Smooth muscle cell (in vitro differentiated cells): ENCODE measurements around the gene ARHGAP1. TPM values are rescaled to one million over a fixed set of nuclear protein-coding genes. Genes with fewer than 3 reads are reported as not detected.
"Not testable (repeated sequence)": the region's sequence is repeated elsewhere in the genome, so short reads cannot be mapped to it uniquely, and the experiment has no call there.

Experiments used
- DNase-seq: peaks from one replicate; lab custom pipeline; 2025; ENCODE audit not compliant: unreplicated experiment; lab: John Stamatoyannopoulos, UW
- H2AFZ ChIP-seq: fragments of 200-600 bp; sonication (generic); 2 replicates; pipeline ENCODE4 v1.6.0; 2016; ENCODE audit warnings: antibody characterized with exemption, low read depth, mild to moderate bottlenecking
- H3F3A ChIP-seq: fragments of 200-600 bp; sonication (generic); 2 replicates; pipeline ENCODE4 v1.6.0; 2017; ENCODE audit warnings: antibody characterized with exemption, low read depth
- H3K27ac ChIP-seq: fragments of 200-600 bp; sonication (generic); 2 replicates; pipeline ENCODE4 v1.5.1; 2016; ENCODE audit warnings: low read depth, mild to moderate bottlenecking
- H3K27me3 ChIP-seq: fragments of 200-600 bp; sonication (generic); 2 replicates; pipeline ENCODE4 v1.6.1; 2016; ENCODE audit warnings: low read depth, mild to moderate bottlenecking
- H3K36me3 ChIP-seq: fragments of 200-600 bp; sonication (generic); 2 replicates; pipeline ENCODE4 v1.5.1; 2016; ENCODE audit warnings: low read depth
- H3K4me1 ChIP-seq: fragments of 200-600 bp; sonication (generic); 2 replicates; pipeline ENCODE4 v1.5.1; 2016; ENCODE audit warnings: low read depth
- H3K4me2 ChIP-seq: fragments of 200-600 bp; sonication (generic); 2 replicates; pipeline ENCODE4 v1.6.0; 2016; ENCODE audit warnings: mild to moderate bottlenecking
- H3K4me3 ChIP-seq: fragments of 200-600 bp; sonication (generic); 2 replicates; pipeline ENCODE4 v1.5.1; 2016; ENCODE audit warnings: mild to moderate bottlenecking
- H3K79me2 ChIP-seq: fragments of 200-600 bp; sonication (generic); 2 replicates; pipeline ENCODE4 v1.6.0; 2016; ENCODE audit warnings: low read depth, mild to moderate bottlenecking
- H3K9ac ChIP-seq: fragments of 200-600 bp; sonication (generic); 2 replicates; pipeline ENCODE4 v1.6.0; 2016; ENCODE audit warnings: low read depth
- H3K9me3 ChIP-seq: fragments of 200-600 bp; sonication (generic); replicated peaks from 2 replicates; pipeline ENCODE4 v1.5.1; 2016; ENCODE audit warnings: low read depth
- H4K20me1 ChIP-seq: fragments of 200-600 bp; sonication (generic); 2 replicates; pipeline ENCODE4 v1.6.0; 2016; ENCODE audit warnings: low read depth
- CTCF ChIP-seq: fragments of 200-600 bp; sonication (generic); IDR thresholded peaks from 2 replicates; pipeline ENCODE4 v1.5.1; 2017; ENCODE audit warnings: borderline replicate concordance, mild to moderate bottlenecking, antibody characterized with exemption; ENCODE audit not compliant: insufficient read depth, poor library complexity, severe bottlenecking
- WGBS: methylation state at CpG from one replicate; pipeline ENCODE4 v1.1.7; 2016; ENCODE audit warnings: low lambda C conversion rate; 5-methylcytosine and 5-hydroxymethylcytosine counted together
- polyA plus RNA-seq: library from polyadenylated mRNA; unstranded; fragments of >200 nt; fragmentation: Nextera tagmentation; extraction: Ambion mirVana; gene quantifications from 2 replicates; pipeline ENCODE4 v1.2.1, GENCODE V29; 2016
- total RNA-seq: library from RNA; depleted of rRNA; stranded (reverse); fragments of >200 nt; gene quantifications from 2 replicates; pipeline ENCODE4 v1.2.3, GENCODE V29; 2014

The ARHGAP1 gene
- total and polyA plus RNA-seq, 2 experiments from 2014 or later: 40.9 to 98.4 TPM

GRCh38 chr11:46711303-46711702, 10.9 kb upstream of the ARHGAP1 start:
- Histone ChIP-seq H3K4me2 (no peak overlapping the region), H3K27me3 (no peaks in the 10 kb centered on the region), H3K27ac (peak overlapping the region; percentile 63), H3K79me2 (no peaks in the 10 kb centered on the region), H3K4me1 (peaks cover 4% of the 10 kb centered on the region), H3K36me3 (no peaks in the 10 kb centered on the region), H4K20me1 (no peaks in the 10 kb centered on the region), H3K9ac (peak overlapping the region; percentile 17), H2AFZ (no peak overlapping the region), H3K4me3 (no peak overlapping the region), H3F3A (peaks cover 5% of the 10 kb centered on the region), H3K9me3 (no peaks in the 10 kb centered on the region)
- no peak for TF ChIP-seq CTCF
- DNase-seq: no peak
- WGBS: 93% methylated on average over 5 of the region's 5 CpGs

- no peak overlapping the region for H2AFZ ChIP-seq
- H3K79me2 ChIP-seq: no peaks in the 10 kb centered on the region
- no peak overlapping the region for H3K4me3 ChIP-seq
- peaks cover 5% of the 10 kb centered on the region for H3F3A ChIP-seq
- no peak overlapping the region for H3K4me2 ChIP-seq
- H3K9ac ChIP-seq: peak overlapping the region; percentile 17
- H4K20me1 ChIP-seq: no peaks in the 10 kb centered on the region
- no peaks in the 10 kb centered on the region for H3K27me3 ChIP-seq
- no peaks in the 10 kb centered on the region for H3K9me3 ChIP-seq
- H3K27ac ChIP-seq: peak overlapping the region; percentile 63
- no peak for TF ChIP-seq CTCF
- no peak for DNase-seq
- 72% methylated on average over 10 of the region's 10 CpGs for WGBS
- peaks cover 4% of the 10 kb centered on the region for H3K4me1 ChIP-seq
- H3K36me3 ChIP-seq: no peaks in the 10 kb centered on the region
Measured at GRCh38 chr11:46710821-46711269, 10.4 kb upstream of the ARHGAP1 start.

- H3K4me2 ChIP-seq, H3F3A ChIP-seq, H2AFZ ChIP-seq, H3K27me3 ChIP-seq, H3K9me3 ChIP-seq, H3K4me3 ChIP-seq, H4K20me1 ChIP-seq, H3K36me3 ChIP-seq, H3K79me2 ChIP-seq, H3K27ac ChIP-seq, DNase-seq, H3K9ac ChIP-seq, H3K4me1 ChIP-seq: not testable (repeated sequence)
- WGBS: 86% methylated on average over 9 of the region's 9 CpGs
Measured at GRCh38 chr11:46709351-46709750, 8.9 kb upstream of the ARHGAP1 start.

GRCh38 chr11:46706886-46707285, 6.5 kb upstream of the ARHGAP1 start:
- DNase-seq: no peak
- Histone ChIP-seq H2AFZ (no peak overlapping the region), H3F3A (no peaks in the 10 kb centered on the region), H3K9ac (no peak overlapping the region), H4K20me1 (no peaks in the 10 kb centered on the region), H3K4me3 (no peak overlapping the region), H3K4me2 (no peak overlapping the region), H3K4me1 (no peaks in the 10 kb centered on the region), H3K79me2 (peaks cover 11% of the 10 kb centered on the region), H3K27me3 (no peaks in the 10 kb centered on the region), H3K9me3 (no peaks in the 10 kb centered on the region), H3K27ac (no peak overlapping the region), H3K36me3 (peaks cover 6% of the 10 kb centered on the region)
- no peak for TF ChIP-seq CTCF
- 96% methylated on average over 7 of the region's 7 CpGs for WGBS
